Endothelial cell of umbilical vein (primary cell): ENCODE results near the gene FOXK1. TPM values are rescaled to one million over a fixed set of nuclear protein-coding genes. Genes with fewer than 3 reads are reported as not detected.

Experiments used
- BruUV-seq: library from RNA; stranded (reverse); fragments of 400-500 nt; replicated peaks from 2 replicates; lab custom pipeline; 2021; lab: Mats Ljungman, UMichigan
- CTCF ChIA-PET: fragments of 300-600, 350-600 bp; sonication (Branson Sonifier 250); formaldehyde crosslinking; loops from one replicate; lab custom pipeline; 2021; ENCODE audit warnings: antibody characterized with exemption, inconsistent platforms; lab: Charles Lee
- POLR2A ChIA-PET: fragments of 300-600, 350-600 bp; sonication (Branson Sonifier 250); formaldehyde crosslinking; loops from one replicate; lab custom pipeline; 2021; ENCODE audit warnings: antibody characterized with exemption, inconsistent platforms; lab: Charles Lee
- DNase-seq: peaks from one replicate; pipeline ENCODE4 v3.0.0-alpha.2; 2011; ENCODE audit warnings: low read depth, low spot score
- FAIRE-seq: peaks from 2 replicates; lab custom pipeline; 2011; peaks lifted over from hg19 to GRCh38; lab: Jason Lieb, UNC
- H2AFZ ChIP-seq: 2 replicates; pipeline ENCODE4 v1.6.0; 2012; ENCODE audit warnings: low read depth, low read length, control low read depth, inconsistent platforms
- H3K27ac ChIP-seq: 2 replicates; pipeline ENCODE4 v1.5.1; 2011; ENCODE audit warnings: low read depth, mild to moderate bottlenecking, control low read depth, low read length, moderate library complexity; ENCODE audit not compliant: insufficient read depth
- H3K27me3 ChIP-seq, 2 experiments: 2 replicates each; pipeline versions ENCODE4 v1.6.0 to v1.6.1; 2011; ENCODE audit warnings: low read length in 2 of 2, mixed read lengths in 1 of 2; ENCODE audit not compliant: control insufficient read depth in 2 of 2, insufficient read depth in 2 of 2
- H3K36me3 ChIP-seq, 2 experiments: 2 replicates in 1 of 2; 3 replicates in 1 of 2; pipeline ENCODE4 v1.5.1; 2011; ENCODE audit warnings: low read length in 2 of 2, mild to moderate bottlenecking in 1 of 2, moderate library complexity in 1 of 2; ENCODE audit not compliant: control insufficient read depth in 2 of 2, insufficient read depth in 2 of 2; ENCODE audit errors: extremely low read depth in 1 of 2
- H3K4me1 ChIP-seq: 3 replicates; pipeline ENCODE4 v1.5.1; 2011; ENCODE audit warnings: mild to moderate bottlenecking, low read length; ENCODE audit not compliant: control insufficient read depth, insufficient read depth; ENCODE audit errors: extremely low read depth
- H3K4me2 ChIP-seq: 2 replicates; pipeline ENCODE4 v1.6.1; 2011; ENCODE audit warnings: low read length, control low read depth, mixed read lengths; ENCODE audit not compliant: insufficient read depth
- H3K4me3 ChIP-seq, 3 experiments: fragments of 200-600 bp in 1 of 3; sonication (generic), shearing (Covaris generic) in 1 of 3; replicated peaks in 1 of 3; 2 replicates each; pipeline ENCODE4 v1.5.1; 2011 to 2016; ENCODE audit warnings: control low read depth in 3 of 3, low read length in 3 of 3, mild to moderate bottlenecking in 2 of 3, inconsistent platforms in 1 of 3, low read depth in 1 of 3, moderate library complexity in 1 of 3; ENCODE audit not compliant: insufficient read depth in 1 of 3
- H3K79me2 ChIP-seq: 2 replicates; pipeline ENCODE4 v1.6.0; 2012; ENCODE audit warnings: low read length, inconsistent platforms; ENCODE audit not compliant: control insufficient read depth, insufficient read depth
- H3K9ac ChIP-seq: replicated peaks from 2 replicates; pipeline ENCODE3; 2011; ENCODE audit warnings: low read length, control low read depth; ENCODE audit not compliant: insufficient read depth; ENCODE audit errors: extremely low read depth
- H3K9me1 ChIP-seq: replicated peaks from 3 replicates; pipeline ENCODE4 v1.6.0; 2011; ENCODE audit warnings: mild to moderate bottlenecking, low read length; ENCODE audit not compliant: control insufficient read depth, insufficient read depth; ENCODE audit errors: extremely low read depth
- H3K9me3 ChIP-seq: replicated peaks from 2 replicates; pipeline ENCODE4 v1.5.1; 2012; ENCODE audit warnings: low read length, inconsistent platforms; ENCODE audit not compliant: control insufficient read depth, insufficient read depth
- H4K20me1 ChIP-seq: replicated peaks from 2 replicates; pipeline ENCODE3; 2011; ENCODE audit warnings: mild to moderate bottlenecking, low read length; ENCODE audit not compliant: control insufficient read depth, insufficient read depth; ENCODE audit errors: extremely low read depth
- EZH2 ChIP-seq: IDR thresholded peaks from 2 replicates; pipeline ENCODE4 v1.6.1; 2012; ENCODE audit warnings: borderline replicate concordance, low read depth, mild to moderate bottlenecking, moderate library complexity, low read length, inconsistent platforms; ENCODE audit not compliant: severe bottlenecking
- FOS ChIP-seq: IDR thresholded peaks from 2 replicates; pipeline ENCODE4 v1.6.1; 2011; ENCODE audit warnings: mild to moderate bottlenecking, low read length, moderate library complexity, borderline replicate concordance; ENCODE audit not compliant: insufficient read depth
- GATA2 ChIP-seq: IDR thresholded peaks from 2 replicates; pipeline ENCODE4 v1.7.0; 2011; ENCODE audit warnings: low read depth, mild to moderate bottlenecking, moderate library complexity, mixed read lengths, low read length; ENCODE audit not compliant: insufficient read length, insufficient read depth
- JUN ChIP-seq: IDR thresholded peaks from 2 replicates; pipeline ENCODE4 v1.6.1; 2011; ENCODE audit warnings: borderline replicate concordance, low read depth; ENCODE audit not compliant: insufficient read length, insufficient read depth
- MYC ChIP-seq: IDR thresholded peaks from one replicate; pipeline ENCODE4 v1.6.1; 2011; ENCODE audit warnings: mild to moderate bottlenecking, low read depth, low read length
- POLR2A ChIP-seq: IDR thresholded peaks from 2 replicates; pipeline ENCODE4 v1.6.1; 2012; ENCODE audit warnings: low read depth, mild to moderate bottlenecking, control low read depth, low read length
- POLR2AphosphoS5 ChIP-seq: IDR thresholded peaks from 2 replicates; pipeline ENCODE4 v1.6.1; 2012; ENCODE audit warnings: low read depth, mild to moderate bottlenecking, control low read depth, low read length, moderate library complexity; ENCODE audit not compliant: insufficient read depth
- dilution Hi-C: fragments of 300-500 bp; cut with MboI; formaldehyde crosslinking; loops from one replicate; pipeline ENCODE4 v1.15.0; 2019; ENCODE audit warnings: low sequenced_read_pairs; ENCODE audit not compliant: extremely low pct_ligation_motif_present
- intact Hi-C: fragments of 100-400 bp; cut with micrococcal nuclease; formaldehyde crosslinking; loops from one replicate; pipeline ENCODE4 v1.10.0; 2022
- polyA plus RNA-seq, 4 experiments: library from polyadenylated mRNA; depleted of rRNA in 3 of 4; stranded (reverse) in 3 of 4; unstranded in 1 of 4; fragments of >200 nt; gene quantifications; 2 replicates each; pipeline versions ENCODE4 v1.2.1 to v1.2.3, GENCODE V29; 2011 to 2012; ENCODE audit warnings: missing spikeins in 1 of 4
- total RNA-seq: library from RNA; stranded (reverse); gene quantifications from 2 replicates; pipeline ENCODE4 v1.2.3, GENCODE V29; 2021
- TF ChIP-seq, protein P1 (sequence below), 2 donors: IDR thresholded peaks; 1 replicate in 1 of 2; 2 replicates in 1 of 2; pipeline ENCODE4 v1.5.1; 2011; ENCODE audit warnings: low read length in 2 of 2, mild to moderate bottlenecking in 2 of 2, moderate library complexity in 2 of 2, control low read depth in 1 of 2, inconsistent platforms in 1 of 2, low read depth in 1 of 2; ENCODE audit not compliant: insufficient read depth in 1 of 2; ENCODE audit errors: extremely low read depth in 1 of 2
- TF ChIP-seq, protein P2 (sequence below): IDR thresholded peaks from 2 replicates; pipeline ENCODE4 v1.6.1; 2011; ENCODE audit not compliant: insufficient read depth, insufficient read length

FOXK1 gene
- total and polyA plus RNA-seq, 2 donors (not counting 3 experiments of a cell fraction or from before 2014, with no cell fraction given), result 8.0 to 52.1 TPM

- no peak overlapping the region for H3K9ac ChIP-seq
- no peak overlapping the region for H3K4me3 ChIP-seq
- dilution Hi-C loops (no loop called here), intact Hi-C loops (loop anchor here (1.0 kb wide), 3 partner anchors 85 to 287 kb away; partner anchors contain the start of gene RADIL)
- H3K27ac ChIP-seq, result no peak overlapping the region
- H3K79me2 ChIP-seq, result no peaks in the 10 kb centered on the region
- no peaks in the 10 kb centered on the region for H3K9me1 ChIP-seq
- H3K4me1 ChIP-seq, result no peaks in the 10 kb centered on the region
- H3K9me3 ChIP-seq, result no peaks in the 10 kb centered on the region
- no TSS peak for BruUV-seq
- POLR2A ChIA-PET, result no interaction called here
- TF ChIP-seq FOS, result no peak
- no peak for TF ChIP-seq JUN
- TF ChIP-seq, protein P1, sequence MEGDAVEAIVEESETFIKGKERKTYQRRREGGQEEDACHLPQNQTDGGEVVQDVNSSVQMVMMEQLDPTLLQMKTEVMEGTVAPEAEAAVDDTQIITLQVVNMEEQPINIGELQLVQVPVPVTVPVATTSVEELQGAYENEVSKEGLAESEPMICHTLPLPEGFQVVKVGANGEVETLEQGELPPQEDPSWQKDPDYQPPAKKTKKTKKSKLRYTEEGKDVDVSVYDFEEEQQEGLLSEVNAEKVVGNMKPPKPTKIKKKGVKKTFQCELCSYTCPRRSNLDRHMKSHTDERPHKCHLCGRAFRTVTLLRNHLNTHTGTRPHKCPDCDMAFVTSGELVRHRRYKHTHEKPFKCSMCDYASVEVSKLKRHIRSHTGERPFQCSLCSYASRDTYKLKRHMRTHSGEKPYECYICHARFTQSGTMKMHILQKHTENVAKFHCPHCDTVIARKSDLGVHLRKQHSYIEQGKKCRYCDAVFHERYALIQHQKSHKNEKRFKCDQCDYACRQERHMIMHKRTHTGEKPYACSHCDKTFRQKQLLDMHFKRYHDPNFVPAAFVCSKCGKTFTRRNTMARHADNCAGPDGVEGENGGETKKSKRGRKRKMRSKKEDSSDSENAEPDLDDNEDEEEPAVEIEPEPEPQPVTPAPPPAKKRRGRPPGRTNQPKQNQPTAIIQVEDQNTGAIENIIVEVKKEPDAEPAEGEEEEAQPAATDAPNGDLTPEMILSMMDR (IDR thresholded peaks at IDR 0.05; ENCODE audit: extremely low read depth in 1 of 2, insufficient read depth in 1 of 2, low read depth in 1 of 2, low read length in 2 of 2), result no peak
- TF ChIP-seq POLR2AphosphoS5, result no peak
- TF ChIP-seq GATA2, result no peak
- TF ChIP-seq, protein P2, sequence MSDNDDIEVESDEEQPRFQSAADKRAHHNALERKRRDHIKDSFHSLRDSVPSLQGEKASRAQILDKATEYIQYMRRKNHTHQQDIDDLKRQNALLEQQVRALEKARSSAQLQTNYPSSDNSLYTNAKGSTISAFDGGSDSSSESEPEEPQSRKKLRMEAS, result no peak
- no peak for TF ChIP-seq MYC
- no peak for TF ChIP-seq POLR2A
- no peak for TF ChIP-seq EZH2
- H3K27me3 ChIP-seq, result no peaks in the 10 kb centered on the region
- CTCF ChIA-PET, result interaction anchor here (0.7 to 9.9 kb wide), 12 partner anchors 7 to 375 kb away, joined by 3 to 104 read pairs (median 8); partner anchors contain the start of genes AP5Z1 and RADIL
- FAIRE-seq (no peak), DNase-seq (no peak)
- H4K20me1 ChIP-seq, result no peaks in the 10 kb centered on the region
- no peak overlapping the region for H3K4me2 ChIP-seq
- no peak overlapping the region for H2AFZ ChIP-seq
- no peaks in the 10 kb centered on the region for H3K36me3 ChIP-seq
These were observed 116.7 kb downstream of the FOXK1 start for GRCh38 chr7:4798706-4799235.
